Esophagus muscularis mucosa (tissue), 4 donors: ENCODE measurements around the gene ADCY3. TPM values are rescaled to one million over a fixed set of nuclear protein-coding genes. Genes with fewer than 3 reads are reported as not detected.

Source experiments
- DNase-seq: peaks from one replicate; pipeline ENCODE4 v3.0.0-alpha.2; 2017; ENCODE audit errors: extremely low spot score
- H3K27ac ChIP-seq, 4 donors: fragments of 200-600 bp; sonication (generic); replicated peaks in 1 of 4; 1 replicate in 3 of 4; 2 replicates in 1 of 4; pipeline ENCODE4 v1.5.1; 2016 to 2019; ENCODE audit warnings: mild to moderate bottlenecking in 1 of 4
- H3K27me3 ChIP-seq, 4 donors: fragments of 200-600 bp; sonication (generic); one replicate each; pipeline versions ENCODE4 v1.5.1 to v1.6.0; 2016 to 2019
- H3K36me3 ChIP-seq, 4 donors: fragments of 200-600 bp; sonication (generic); one replicate each; pipeline ENCODE4 v1.5.1; 2016 to 2019
- H3K4me1 ChIP-seq, 4 donors: fragments of 200-600 bp; sonication (generic); one replicate each; pipeline ENCODE4 v1.5.1; 2016 to 2019
- H3K4me3 ChIP-seq, 4 donors: fragments of 200-600 bp; sonication (generic); 1 replicate in 2 of 4; 2 replicates in 2 of 4; pipeline ENCODE4 v1.5.1; 2016 to 2019; ENCODE audit warnings: mild to moderate bottlenecking in 4 of 4, moderate library complexity in 1 of 4
- H3K9me3 ChIP-seq, 4 donors: fragments of 200-600 bp; sonication (generic); 1 replicate in 3 of 4; 2 replicates in 1 of 4; pipeline ENCODE4 v1.5.1; 2016 to 2019
- EP300 ChIP-seq: sonication (generic); formaldehyde crosslinking; IDR thresholded peaks from one replicate; pipeline ENCODE4 v1.6.1; 2017; ENCODE audit warnings: antibody characterized with exemption
- POLR2A ChIP-seq: fragments of 450-650 bp; IDR thresholded peaks from one replicate; pipeline ENCODE4 v1.6.1; 2017; ENCODE audit warnings: antibody characterized with exemption, moderate library complexity, mild to moderate bottlenecking, low read depth
- POLR2AphosphoS5 ChIP-seq, 2 donors: sonication (generic); formaldehyde crosslinking; IDR thresholded peaks; one replicate each; pipeline ENCODE4 v1.6.1; 2017; ENCODE audit warnings: antibody characterized with exemption in 2 of 2
- WGBS: methylation state at CpG from one replicate; pipeline ENCODE4 v1.1.5; 2018; 5-methylcytosine and 5-hydroxymethylcytosine counted together
- intact Hi-C: fragments of 100-400 bp; cut with DNase I; formaldehyde crosslinking; loops from one replicate; pipeline ENCODE4 v1.15.1; 2023
- total RNA-seq, 4 donors: library from RNA; depleted of rRNA; stranded (reverse); fragments of >200 nt; gene quantifications; one replicate each; pipeline versions ENCODE4 v1.1.0 to v1.2.1, GENCODE V29; 2016
- TF ChIP-seq, protein P1 (sequence below), 3 experiments: fragments of 200-600 bp in 2 of 3; fragments of 450-650 bp in 1 of 3; sonication (generic) in 2 of 3; IDR thresholded peaks; one replicate each; pipeline ENCODE4 v1.5.1; 2017 to 2019; ENCODE audit warnings: antibody characterized with exemption in 3 of 3, mild to moderate bottlenecking in 2 of 3, moderate library complexity in 1 of 3

Gene ADCY3
- total RNA-seq, 4 donors from 2014 or later = 21.2 to 70.6 (median 53.8) TPM

DNA sequence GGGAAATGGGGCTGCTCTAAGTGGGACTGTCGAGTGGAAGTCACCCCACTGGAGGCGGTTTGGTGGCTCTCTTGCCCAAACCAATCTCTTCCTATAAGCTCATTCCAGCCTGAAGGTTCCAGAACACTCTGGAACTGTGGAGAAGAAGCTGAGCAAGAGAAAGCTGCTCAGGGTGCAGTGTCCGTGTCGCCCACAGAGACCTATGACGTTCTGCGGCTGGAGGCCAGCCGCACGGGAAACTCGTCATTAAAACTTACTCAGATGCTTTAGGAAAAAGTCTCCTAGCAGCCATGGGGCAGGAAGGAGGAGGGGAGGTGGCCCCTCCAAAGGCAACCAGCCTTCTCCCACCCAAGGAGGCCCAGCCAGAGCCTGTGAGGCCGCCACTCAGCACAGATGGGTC is 41.7 kb downstream of the ADCY3 start:
- Histone ChIP-seq H3K36me3 (no peaks in the 10 kb centered on the region), H3K9me3 (no peaks in the 10 kb centered on the region), H3K4me1 (peaks cover 9 to 31% (median 17%) of the 10 kb centered on the region in 4 donors), H3K27me3 (no peaks in the 10 kb centered on the region), H3K4me3 (no peak overlapping the region), H3K27ac (peak overlapping the region; percentile 27 to 51 (median 40))
- 89% methylated on average over 10 of the region's 10 CpGs for WGBS
- intact Hi-C loops = no loop called here
- DNase-seq = no peak
- TF ChIP-seq POLR2AphosphoS5 (IDR thresholded peaks at IDR 0.05) = no peak

DNA sequence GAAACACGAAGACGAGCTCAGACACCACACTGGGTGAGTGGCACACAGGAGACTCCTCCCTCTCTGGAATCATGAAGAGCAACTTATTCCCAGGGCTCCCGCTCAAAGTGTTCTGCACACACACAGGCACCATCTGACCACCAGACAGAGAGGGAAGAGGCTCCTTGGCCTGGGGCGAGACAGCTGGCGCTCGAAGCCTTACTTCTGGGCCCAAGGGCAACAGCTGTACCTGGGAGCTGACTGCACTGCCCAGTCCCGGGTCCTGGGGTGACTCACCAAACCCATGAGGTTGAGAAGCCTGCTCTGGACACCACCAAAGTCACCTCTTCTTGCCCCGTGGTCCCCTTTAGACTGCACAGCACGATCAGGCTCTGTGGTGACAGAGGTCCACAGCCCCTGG is 42.4 kb downstream of the ADCY3 start:
- Histone ChIP-seq H3K27me3 (no peaks in the 10 kb centered on the region), H3K4me1 (peaks cover 10 to 36% (median 23%) of the 10 kb centered on the region in 4 donors), H3K9me3 (no peaks in the 10 kb centered on the region), H3K27ac (peak overlapping the region in 2 of 4 donors; percentile 38 to 48), H3K36me3 (no peaks in the 10 kb centered on the region), H3K4me3 (no peak overlapping the region)
- no peak for DNase-seq
- intact Hi-C loops = no loop called here
- TF ChIP-seq POLR2AphosphoS5 (IDR thresholded peaks at IDR 0.05) (no peak), POLR2A (no peak), EP300 (no peak)
- TF ChIP-seq, protein P1, sequence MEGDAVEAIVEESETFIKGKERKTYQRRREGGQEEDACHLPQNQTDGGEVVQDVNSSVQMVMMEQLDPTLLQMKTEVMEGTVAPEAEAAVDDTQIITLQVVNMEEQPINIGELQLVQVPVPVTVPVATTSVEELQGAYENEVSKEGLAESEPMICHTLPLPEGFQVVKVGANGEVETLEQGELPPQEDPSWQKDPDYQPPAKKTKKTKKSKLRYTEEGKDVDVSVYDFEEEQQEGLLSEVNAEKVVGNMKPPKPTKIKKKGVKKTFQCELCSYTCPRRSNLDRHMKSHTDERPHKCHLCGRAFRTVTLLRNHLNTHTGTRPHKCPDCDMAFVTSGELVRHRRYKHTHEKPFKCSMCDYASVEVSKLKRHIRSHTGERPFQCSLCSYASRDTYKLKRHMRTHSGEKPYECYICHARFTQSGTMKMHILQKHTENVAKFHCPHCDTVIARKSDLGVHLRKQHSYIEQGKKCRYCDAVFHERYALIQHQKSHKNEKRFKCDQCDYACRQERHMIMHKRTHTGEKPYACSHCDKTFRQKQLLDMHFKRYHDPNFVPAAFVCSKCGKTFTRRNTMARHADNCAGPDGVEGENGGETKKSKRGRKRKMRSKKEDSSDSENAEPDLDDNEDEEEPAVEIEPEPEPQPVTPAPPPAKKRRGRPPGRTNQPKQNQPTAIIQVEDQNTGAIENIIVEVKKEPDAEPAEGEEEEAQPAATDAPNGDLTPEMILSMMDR (IDR thresholded peaks at IDR 0.05) = no peak
- 87% methylated on average over 9 of the region's 9 CpGs for WGBS

DNA sequence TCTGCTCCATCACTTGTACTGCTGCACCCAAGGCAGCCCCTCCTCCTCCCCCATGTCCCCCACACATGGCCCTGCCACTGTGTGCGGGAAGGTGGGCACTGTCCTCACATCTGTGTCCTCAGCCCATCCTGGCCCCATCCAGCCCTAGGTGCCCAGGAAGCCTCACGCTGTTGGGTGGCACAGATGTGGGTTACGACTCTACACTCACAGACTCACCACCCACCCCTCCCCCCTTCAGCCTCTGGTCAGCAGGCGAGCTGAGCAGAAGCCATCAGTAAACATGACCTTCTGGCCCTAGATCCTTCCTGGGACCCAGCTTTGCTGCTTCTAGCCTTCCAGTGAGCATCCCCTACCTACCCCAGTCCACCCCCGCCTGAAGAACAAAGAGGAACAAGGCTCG is 43.0 kb downstream of the ADCY3 start:
- no peaks in the 10 kb centered on the region for H3K36me3 ChIP-seq
- peaks cover 16 to 42% (median 28%) of the 10 kb centered on the region in 4 donors for H3K4me1 ChIP-seq
- TF ChIP-seq POLR2AphosphoS5 (IDR thresholded peaks at IDR 0.05) = no peak
- TF ChIP-seq, protein P1 (IDR thresholded peaks at IDR 0.05) = no peak
- no peak for TF ChIP-seq POLR2A
- no peak for TF ChIP-seq EP300
- WGBS = 90% methylated on average over 6 of the region's 6 CpGs
- H3K9me3 ChIP-seq = no peaks in the 10 kb centered on the region
- H3K4me3 ChIP-seq = no peak overlapping the region
- H3K27me3 ChIP-seq = no peaks in the 10 kb centered on the region
- intact Hi-C loops = no loop called here
- DNase-seq = no peak
- no peak overlapping the region for H3K27ac ChIP-seq

DNA sequence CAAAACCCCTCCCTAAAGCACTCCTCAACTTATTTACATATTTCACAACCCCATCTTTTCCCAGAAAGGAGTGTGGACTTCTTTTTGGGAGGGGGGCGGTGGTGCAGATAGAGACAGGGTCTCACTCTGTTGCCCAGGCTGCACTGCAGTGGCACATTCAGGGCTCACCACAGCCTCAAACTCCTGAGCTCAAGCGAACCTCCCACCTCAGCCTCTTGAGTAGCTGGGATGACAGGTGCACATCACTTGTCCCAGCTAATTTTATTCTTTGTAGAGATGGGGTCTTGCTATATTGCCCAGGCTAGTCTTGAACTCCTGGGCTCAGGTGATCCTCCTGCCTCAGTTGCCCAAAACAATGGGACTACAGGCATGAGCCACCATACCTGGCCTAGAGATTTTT is 44.1 kb downstream of the ADCY3 start:
- no peaks in the 10 kb centered on the region for H3K9me3 ChIP-seq
- no peak overlapping the region for H3K27ac ChIP-seq
- intact Hi-C loops = no loop called here
- 95% methylated on average over 2 of the region's 2 CpGs for WGBS
- no peaks in the 10 kb centered on the region for H3K36me3 ChIP-seq
- TF ChIP-seq POLR2AphosphoS5 (IDR thresholded peaks at IDR 0.05) = no peak
- TF ChIP-seq EP300 = no peak
- TF ChIP-seq, protein P1 (IDR thresholded peaks at IDR 0.05) = no peak
- TF ChIP-seq POLR2A = no peak
- no peak overlapping the region for H3K4me3 ChIP-seq
- no peak for DNase-seq
- no peaks in the 10 kb centered on the region for H3K27me3 ChIP-seq
- peaks cover 22 to 53% (median 34%) of the 10 kb centered on the region in 4 donors for H3K4me1 ChIP-seq

DNA sequence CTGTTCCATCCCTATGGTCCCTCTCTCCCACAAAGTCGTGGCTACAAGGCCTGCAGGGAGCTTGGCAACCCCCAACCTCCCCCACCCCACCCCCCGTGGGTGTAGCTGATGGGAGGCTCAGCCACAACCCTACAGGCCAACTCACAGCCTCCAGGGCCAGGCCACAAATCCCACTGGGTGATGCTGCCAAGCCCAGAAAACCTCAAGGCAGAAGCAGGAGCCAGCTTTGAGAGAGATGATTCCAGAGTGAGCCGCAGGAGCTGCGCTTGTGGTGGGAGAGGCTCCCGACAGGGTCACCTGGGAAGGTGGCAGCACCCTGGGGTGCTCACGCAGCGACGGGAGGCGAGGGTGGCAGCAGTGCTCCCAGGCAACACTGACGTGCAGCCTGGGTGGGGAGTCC is 44.8 kb downstream of the ADCY3 start:
- Histone ChIP-seq H3K36me3 (peaks cover 0 to 4% (median 0%) of the 10 kb centered on the region in 4 donors), H3K27ac (peak overlapping the region in 2 of 4 donors; percentile 56 to 67), H3K27me3 (no peaks in the 10 kb centered on the region), H3K9me3 (no peaks in the 10 kb centered on the region), H3K4me1 (peaks cover 22 to 53% (median 34%) of the 10 kb centered on the region in 4 donors), H3K4me3 (no peak overlapping the region)
- TF ChIP-seq POLR2AphosphoS5 (IDR thresholded peaks at IDR 0.05) = no peak
- TF ChIP-seq EP300 = no peak
- no peak for TF ChIP-seq POLR2A
- TF ChIP-seq, protein P1 (IDR thresholded peaks at IDR 0.05) = no peak
- intact Hi-C loops = no loop called here
- no peak for DNase-seq
- 83% methylated on average over 5 of the region's 10 CpGs for WGBS
